ENCODE data around the gene ANKRD50. TPM values are rescaled to one million over a fixed set of nuclear protein-coding genes. Genes with fewer than 3 reads are reported as not detected.

The ANKRD50 gene
- total RNA-seq, 4 donors from 2014 or later: 20.5 to 40.2 (median 29.9) TPM

- Histone ChIP-seq H3K36me3 (no peaks in the 10 kb centered on the region), H3K9me3 (no peaks in the 10 kb centered on the region), H3K4me1 (peaks cover 6% of the 10 kb centered on the region), H3K27ac (no peak overlapping the region), H3K27me3 (no peaks in the 10 kb centered on the region), H3K4me3 (no peak overlapping the region)
- TF ChIP-seq POLR2A (IDR thresholded peaks at IDR 0.05) (no peak), EP300 (IDR thresholded peaks at IDR 0.05) (no peak), CTCF (IDR thresholded peaks at IDR 0.05) (no peak), POLR2AphosphoS5 (IDR thresholded peaks at IDR 0.05) (no peak)
- no peak for DNase-seq (ENCODE audit: low spot score in 2 of 2)
Observed at GRCh38 chr4:124685851-124686250, 26.7 kb downstream of the ANKRD50 start.

GRCh38 chr4:124684301-124684700 is 28.2 kb downstream of the ANKRD50 start:
- no peaks in the 10 kb centered on the region for H3K36me3 ChIP-seq
- TF ChIP-seq EP300 (IDR thresholded peaks at IDR 0.05) (no peak), POLR2A (IDR thresholded peaks at IDR 0.05) (no peak), CTCF (IDR thresholded peaks at IDR 0.05) (no peak), POLR2AphosphoS5 (IDR thresholded peaks at IDR 0.05) (no peak)
- DNase-seq (ENCODE audit: low spot score in 2 of 2): no peak
- 72% methylated on average over 3 of the region's 3 CpGs for WGBS
- H3K27me3 ChIP-seq: no peaks in the 10 kb centered on the region
- H3K9me3 ChIP-seq: no peaks in the 10 kb centered on the region
- peaks cover 6% of the 10 kb centered on the region for H3K4me1 ChIP-seq
- no peak overlapping the region for H3K27ac ChIP-seq
- H3K4me3 ChIP-seq: no peak overlapping the region

- Histone ChIP-seq H3K36me3 (peaks cover 4% of the 10 kb centered on the region), H3K4me3 (no peak overlapping the region), H3K4me1 (peaks cover 6% of the 10 kb centered on the region), H3K27ac (no peak overlapping the region), H3K27me3 (no peaks in the 10 kb centered on the region), H3K9me3 (no peaks in the 10 kb centered on the region)
- TF ChIP-seq EP300 (IDR thresholded peaks at IDR 0.05) (no peak), POLR2AphosphoS5 (IDR thresholded peaks at IDR 0.05) (no peak), POLR2A (IDR thresholded peaks at IDR 0.05) (no peak), CTCF (IDR thresholded peaks at IDR 0.05) (no peak)
- DNase-seq (ENCODE audit: low spot score in 2 of 2): no peak
- 100% methylated on average over 2 of the region's 2 CpGs for WGBS
Observed at GRCh38 chr4:124682384-124682783, 30.1 kb downstream of the ANKRD50 start.

GRCh38 chr4:124666496-124666895 is 46.0 kb downstream of the ANKRD50 start:
- Histone ChIP-seq H3K4me3 (no peak overlapping the region), H3K36me3 (peaks cover 26% of the 10 kb centered on the region), H3K27me3 (no peaks in the 10 kb centered on the region), H3K9me3 (no peaks in the 10 kb centered on the region), H3K4me1 (no peaks in the 10 kb centered on the region), H3K27ac (no peak overlapping the region)
- no peak for TF ChIP-seq POLR2A (IDR thresholded peaks at IDR 0.05)
- TF ChIP-seq EP300 (IDR thresholded peaks at IDR 0.05): no peak
- no peak for TF ChIP-seq POLR2AphosphoS5 (IDR thresholded peaks at IDR 0.05)
- TF ChIP-seq CTCF (IDR thresholded peaks at IDR 0.05): no peak
- DNase-seq (ENCODE audit: low spot score in 2 of 2): no peak
- 87% methylated on average over 2 of the region's 2 CpGs for WGBS

- H3K4me3 ChIP-seq: no peak overlapping the region
- H3K36me3 ChIP-seq: no peaks in the 10 kb centered on the region
- no peak overlapping the region for H3K27ac ChIP-seq
- H3K4me1 ChIP-seq: no peaks in the 10 kb centered on the region
- WGBS: 90% methylated on average over 1 of the region's 1 CpG
- no peaks in the 10 kb centered on the region for H3K27me3 ChIP-seq
- no peak for DNase-seq (ENCODE audit: low spot score in 2 of 2)
- no peaks in the 10 kb centered on the region for H3K9me3 ChIP-seq
- TF ChIP-seq POLR2AphosphoS5 (IDR thresholded peaks at IDR 0.05): no peak
- no peak for TF ChIP-seq POLR2A (IDR thresholded peaks at IDR 0.05)
- no peak for TF ChIP-seq EP300 (IDR thresholded peaks at IDR 0.05)
- TF ChIP-seq CTCF (IDR thresholded peaks at IDR 0.05): no peak
Observed at GRCh38 chr4:124658795-124659194, 53.7 kb downstream of the ANKRD50 start.

All from suprapubic skin (tissue), 4 donors.